Measurements from ENCODE around the gene DLG4.
A peak's percentile ranks its signal among the peaks of the same experiment; 100 is the strongest.

The DLG4 gene

DNA sequence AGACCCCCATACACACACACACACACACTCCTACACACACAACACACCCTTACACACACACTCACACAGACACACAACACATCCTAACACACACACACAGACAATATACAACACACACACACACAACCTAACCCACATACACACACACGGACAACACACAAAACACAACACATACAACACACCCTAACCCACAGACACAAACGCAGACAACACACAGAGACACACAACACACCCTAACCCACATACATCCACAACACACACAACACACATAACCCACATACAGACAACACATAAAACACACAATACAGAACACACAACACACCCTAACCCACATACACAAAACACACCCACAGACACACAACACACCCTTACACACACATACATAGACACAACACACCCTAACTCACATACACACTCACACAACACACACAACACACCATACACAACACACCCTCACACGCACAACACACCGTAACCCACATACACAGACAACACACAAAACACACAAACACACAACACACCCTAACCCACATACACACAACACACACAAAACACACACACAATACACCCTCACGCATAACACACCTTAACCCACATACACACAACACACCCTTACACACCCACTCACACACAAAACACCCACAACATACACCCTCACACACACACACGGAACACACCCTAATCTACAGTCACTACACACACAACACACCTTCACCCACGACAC, 44.9 kb downstream of the DLG4 start (continued):
- no peak for TF ChIP-seq ZNF529 (tag by site-specific recombination; IDR thresholded peaks at IDR 0.05; ENCODE audit: insufficient replicate concordance)
- no peak; the same call in 1 of the 2 replicates for TF ChIP-seq ZNF560 (tag by site-specific recombination; IDR thresholded peaks at IDR 0.05; ENCODE audit: borderline replicate concordance)
- TF ChIP-seq SP7 (tag by site-specific recombination; IDR thresholded peaks at IDR 0.05), result no peak
- TF ChIP-seq ZNF626 (tag by site-specific recombination; IDR thresholded peaks at IDR 0.05), result no peak
- 0 out of 2 replicates have a peak, but pooled peaks have one; percentile 10 for TF ChIP-seq MYNN (tag by site-specific recombination; IDR thresholded peaks at IDR 0.05; ENCODE audit: borderline replicate concordance)
- TF ChIP-seq ZNF660 (tag by site-specific recombination; IDR thresholded peaks at IDR 0.05), result no peak
- TF ChIP-seq ZNF571 (tag by site-specific recombination; IDR thresholded peaks at IDR 0.05), result 0 out of 2 replicates have a peak, but pooled peaks have one; percentile 52
- TF ChIP-seq, protein P1, sequence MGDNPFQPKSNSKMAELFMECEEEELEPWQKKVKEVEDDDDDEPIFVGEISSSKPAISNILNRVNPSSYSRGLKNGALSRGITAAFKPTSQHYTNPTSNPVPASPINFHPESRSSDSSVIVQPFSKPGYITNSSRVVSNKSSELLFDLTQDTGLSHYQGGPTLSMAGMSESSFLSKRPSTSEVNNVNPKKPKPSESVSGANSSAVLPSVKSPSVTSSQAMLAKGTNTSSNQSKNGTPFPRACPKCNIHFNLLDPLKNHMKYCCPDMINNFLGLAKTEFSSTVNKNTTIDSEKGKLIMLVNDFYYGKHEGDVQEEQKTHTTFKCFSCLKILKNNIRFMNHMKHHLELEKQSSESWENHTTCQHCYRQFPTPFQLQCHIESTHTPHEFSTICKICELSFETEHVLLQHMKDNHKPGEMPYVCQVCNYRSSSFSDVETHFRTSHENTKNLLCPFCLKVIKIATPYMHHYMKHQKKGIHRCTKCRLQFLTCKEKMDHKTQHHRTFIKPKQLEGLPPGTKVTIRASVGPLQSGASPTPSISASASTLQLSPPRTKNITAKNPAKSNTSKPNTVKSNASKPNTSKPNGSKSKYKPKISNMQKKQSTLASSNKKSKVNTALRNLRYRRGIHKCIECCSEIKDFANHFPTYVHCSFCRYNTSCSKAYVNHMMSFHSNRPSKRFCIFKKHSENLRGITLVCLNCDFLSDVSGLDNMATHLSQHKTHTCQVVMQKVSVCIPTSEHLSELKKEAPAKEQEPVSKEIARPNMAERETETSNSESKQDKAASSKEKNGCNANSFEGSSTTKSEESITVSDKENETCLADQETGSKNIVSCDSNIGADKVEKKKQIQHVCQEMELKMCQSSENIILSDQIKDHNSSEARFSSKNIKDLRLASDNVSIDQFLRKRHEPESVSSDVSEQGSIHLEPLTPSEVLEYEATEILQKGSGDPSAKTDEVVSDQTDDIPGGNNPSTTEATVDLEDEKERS (tag by site-specific recombination; IDR thresholded peaks at IDR 0.05), result no peak
- TF ChIP-seq YY2 (tag by site-specific recombination; IDR thresholded peaks at IDR 0.05), result no peak
- TF ChIP-seq ZNF701 (tag by site-specific recombination; IDR thresholded peaks at IDR 0.05), result no peak
- peak; percentile 43; the same call in 1 of the 2 replicates for TF ChIP-seq ZNF2 (tag by site-specific recombination; IDR thresholded peaks at IDR 0.05)
- no peak; the same call in 1 of the 2 replicates for TF ChIP-seq KLF9 (tag by site-specific recombination; IDR thresholded peaks at IDR 0.05; ENCODE audit: low read depth)
- TF ChIP-seq, protein P2, sequence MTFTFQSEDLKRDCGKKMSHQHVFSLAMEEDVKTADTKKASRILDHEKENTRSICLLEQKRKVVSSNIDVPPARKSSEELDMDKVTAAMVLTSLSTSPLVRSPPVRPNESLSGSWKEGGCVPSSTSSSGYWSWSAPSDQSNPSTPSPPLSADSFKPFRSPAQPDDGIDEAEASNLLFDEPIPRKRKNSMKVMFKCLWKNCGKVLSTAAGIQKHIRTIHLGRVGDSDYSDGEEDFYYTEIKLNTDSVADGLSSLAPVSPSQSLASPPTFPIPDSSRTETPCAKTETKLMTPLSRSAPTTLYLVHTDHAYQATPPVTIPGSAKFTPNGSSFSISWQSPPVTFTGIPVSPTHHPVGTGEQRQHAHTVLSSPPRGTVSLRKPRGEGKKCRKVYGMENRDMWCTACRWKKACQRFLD (tag by site-specific recombination; IDR thresholded peaks at IDR 0.05), result peak; percentile 60; the same call in 1 of the 2 replicates
- TF ChIP-seq, protein P3, sequence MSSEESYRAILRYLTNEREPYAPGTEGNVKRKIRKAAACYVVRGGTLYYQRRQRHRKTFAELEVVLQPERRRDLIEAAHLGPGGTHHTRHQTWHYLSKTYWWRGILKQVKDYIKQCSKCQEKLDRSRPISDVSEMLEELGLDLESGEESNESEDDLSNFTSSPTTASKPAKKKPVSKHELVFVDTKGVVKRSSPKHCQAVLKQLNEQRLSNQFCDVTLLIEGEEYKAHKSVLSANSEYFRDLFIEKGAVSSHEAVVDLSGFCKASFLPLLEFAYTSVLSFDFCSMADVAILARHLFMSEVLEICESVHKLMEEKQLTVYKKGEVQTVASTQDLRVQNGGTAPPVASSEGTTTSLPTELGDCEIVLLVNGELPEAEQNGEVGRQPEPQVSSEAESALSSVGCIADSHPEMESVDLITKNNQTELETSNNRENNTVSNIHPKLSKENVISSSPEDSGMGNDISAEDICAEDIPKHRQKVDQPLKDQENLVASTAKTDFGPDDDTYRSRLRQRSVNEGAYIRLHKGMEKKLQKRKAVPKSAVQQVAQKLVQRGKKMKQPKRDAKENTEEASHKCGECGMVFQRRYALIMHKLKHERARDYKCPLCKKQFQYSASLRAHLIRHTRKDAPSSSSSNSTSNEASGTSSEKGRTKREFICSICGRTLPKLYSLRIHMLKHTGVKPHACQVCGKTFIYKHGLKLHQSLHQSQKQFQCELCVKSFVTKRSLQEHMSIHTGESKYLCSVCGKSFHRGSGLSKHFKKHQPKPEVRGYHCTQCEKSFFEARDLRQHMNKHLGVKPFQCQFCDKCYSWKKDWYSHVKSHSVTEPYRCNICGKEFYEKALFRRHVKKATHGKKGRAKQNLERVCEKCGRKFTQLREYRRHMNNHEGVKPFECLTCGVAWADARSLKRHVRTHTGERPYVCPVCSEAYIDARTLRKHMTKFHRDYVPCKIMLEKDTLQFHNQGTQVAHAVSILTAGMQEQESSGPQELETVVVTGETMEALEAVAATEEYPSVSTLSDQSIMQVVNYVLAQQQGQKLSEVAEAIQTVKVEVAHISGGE (tag by site-specific recombination; conservative IDR thresholded peaks at IDR 0.05; ENCODE audit: low read depth), result no peak
- TF ChIP-seq, protein P4, sequence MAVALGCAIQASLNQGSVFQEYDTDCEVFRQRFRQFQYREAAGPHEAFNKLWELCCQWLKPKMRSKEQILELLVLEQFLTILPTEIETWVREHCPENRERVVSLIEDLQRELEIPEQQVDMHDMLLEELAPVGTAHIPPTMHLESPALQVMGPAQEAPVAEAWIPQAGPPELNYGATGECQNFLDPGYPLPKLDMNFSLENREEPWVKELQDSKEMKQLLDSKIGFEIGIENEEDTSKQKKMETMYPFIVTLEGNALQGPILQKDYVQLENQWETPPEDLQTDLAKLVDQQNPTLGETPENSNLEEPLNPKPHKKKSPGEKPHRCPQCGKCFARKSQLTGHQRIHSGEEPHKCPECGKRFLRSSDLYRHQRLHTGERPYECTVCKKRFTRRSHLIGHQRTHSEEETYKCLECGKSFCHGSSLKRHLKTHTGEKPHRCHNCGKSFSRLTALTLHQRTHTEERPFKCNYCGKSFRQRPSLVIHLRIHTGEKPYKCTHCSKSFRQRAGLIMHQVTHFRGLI (tag by site-specific recombination; IDR thresholded peaks at IDR 0.05), result no peak
- TF ChIP-seq, protein P5, sequence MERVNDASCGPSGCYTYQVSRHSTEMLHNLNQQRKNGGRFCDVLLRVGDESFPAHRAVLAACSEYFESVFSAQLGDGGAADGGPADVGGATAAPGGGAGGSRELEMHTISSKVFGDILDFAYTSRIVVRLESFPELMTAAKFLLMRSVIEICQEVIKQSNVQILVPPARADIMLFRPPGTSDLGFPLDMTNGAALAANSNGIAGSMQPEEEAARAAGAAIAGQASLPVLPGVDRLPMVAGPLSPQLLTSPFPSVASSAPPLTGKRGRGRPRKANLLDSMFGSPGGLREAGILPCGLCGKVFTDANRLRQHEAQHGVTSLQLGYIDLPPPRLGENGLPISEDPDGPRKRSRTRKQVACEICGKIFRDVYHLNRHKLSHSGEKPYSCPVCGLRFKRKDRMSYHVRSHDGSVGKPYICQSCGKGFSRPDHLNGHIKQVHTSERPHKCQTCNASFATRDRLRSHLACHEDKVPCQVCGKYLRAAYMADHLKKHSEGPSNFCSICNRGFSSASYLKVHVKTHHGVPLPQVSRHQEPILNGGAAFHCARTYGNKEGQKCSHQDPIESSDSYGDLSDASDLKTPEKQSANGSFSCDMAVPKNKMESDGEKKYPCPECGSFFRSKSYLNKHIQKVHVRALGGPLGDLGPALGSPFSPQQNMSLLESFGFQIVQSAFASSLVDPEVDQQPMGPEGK (tag by site-specific recombination; IDR thresholded peaks at IDR 0.05), result 0 out of 2 replicates have a peak, but pooled peaks have one; percentile 28
- TF ChIP-seq ZNF501 (tag by site-specific recombination; IDR thresholded peaks at IDR 0.05), result no peak
- TF ChIP-seq ZNF76 (tag by site-specific recombination; IDR thresholded peaks at IDR 0.05; ENCODE audit: borderline replicate concordance, low read depth), result no peak
- TF ChIP-seq SCRT1 (tag by site-specific recombination; IDR thresholded peaks at IDR 0.05; ENCODE audit: borderline replicate concordance), result no peak
- TF ChIP-seq ZNF830 (tag by site-specific recombination; IDR thresholded peaks at IDR 0.05; ENCODE audit: low read depth), result no peak
- no peak for TF ChIP-seq ZNF350 (tag by site-specific recombination; IDR thresholded peaks at IDR 0.05)
- TF ChIP-seq ZNF114 (tag by site-specific recombination; IDR thresholded peaks at IDR 0.05), result peak; percentile 13; the same call in 1 of the 2 replicates
- TF ChIP-seq, protein P6, sequence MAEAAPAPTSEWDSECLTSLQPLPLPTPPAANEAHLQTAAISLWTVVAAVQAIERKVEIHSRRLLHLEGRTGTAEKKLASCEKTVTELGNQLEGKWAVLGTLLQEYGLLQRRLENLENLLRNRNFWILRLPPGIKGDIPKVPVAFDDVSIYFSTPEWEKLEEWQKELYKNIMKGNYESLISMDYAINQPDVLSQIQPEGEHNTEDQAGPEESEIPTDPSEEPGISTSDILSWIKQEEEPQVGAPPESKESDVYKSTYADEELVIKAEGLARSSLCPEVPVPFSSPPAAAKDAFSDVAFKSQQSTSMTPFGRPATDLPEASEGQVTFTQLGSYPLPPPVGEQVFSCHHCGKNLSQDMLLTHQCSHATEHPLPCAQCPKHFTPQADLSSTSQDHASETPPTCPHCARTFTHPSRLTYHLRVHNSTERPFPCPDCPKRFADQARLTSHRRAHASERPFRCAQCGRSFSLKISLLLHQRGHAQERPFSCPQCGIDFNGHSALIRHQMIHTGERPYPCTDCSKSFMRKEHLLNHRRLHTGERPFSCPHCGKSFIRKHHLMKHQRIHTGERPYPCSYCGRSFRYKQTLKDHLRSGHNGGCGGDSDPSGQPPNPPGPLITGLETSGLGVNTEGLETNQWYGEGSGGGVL (tag by site-specific recombination; IDR thresholded peaks at IDR 0.05), result no peak

Data from HEK293 (cell line).